Common myeloid progenitor, CD34-positive (primary cell): Measurements from ENCODE around the gene OCRL.

Experiments used
- CTCF ChIA-PET: fragments of 350-600 bp; sonication (Branson Sonifier 250); formaldehyde crosslinking; loops from one replicate; lab custom pipeline; 2021; ENCODE audit warnings: antibody characterized with exemption; lab: Charles Lee
- POLR2A ChIA-PET: fragments of 350-600 bp; sonication (Branson Sonifier 250); formaldehyde crosslinking; loops from one replicate; lab custom pipeline; 2021; ENCODE audit warnings: antibody characterized with exemption; lab: Charles Lee
- DNase-seq, 3 donors: peaks; one replicate each; pipeline versions ENCODE4 v3.0.0 to v3.0.0-alpha.2; 2013
- H3K27ac ChIP-seq, 2 experiments: 1 replicate in 1 of 2; 2 replicates in 1 of 2; pipeline ENCODE4 v1.7.0; 2013; ENCODE audit warnings: inconsistent platforms in 2 of 2, low read length in 2 of 2, mild to moderate bottlenecking in 2 of 2, low read depth in 1 of 2, moderate library complexity in 1 of 2; ENCODE audit not compliant: severe bottlenecking in 2 of 2, insufficient read depth in 1 of 2, poor library complexity in 1 of 2
- H3K27me3 ChIP-seq, 5 experiments: replicated peaks in 2 of 5; 1 replicate in 3 of 5; 2 replicates in 2 of 5; pipeline versions ENCODE4 v1.6.1 to v1.7.0; 2013; ENCODE audit warnings: low read length in 4 of 5, mild to moderate bottlenecking in 2 of 5, moderate library complexity in 2 of 5, inconsistent platforms in 1 of 5; ENCODE audit not compliant: insufficient read depth in 5 of 5, control insufficient read depth in 4 of 5
- H3K36me3 ChIP-seq, 4 experiments: 1 replicate in 2 of 4; 2 replicates in 2 of 4; pipeline versions ENCODE4 v1.6.1 to v1.7.0; 2013; ENCODE audit warnings: low read length in 3 of 4, control low read depth in 1 of 4, mild to moderate bottlenecking in 1 of 4; ENCODE audit not compliant: control insufficient read depth in 4 of 4, insufficient read depth in 4 of 4
- H3K4me1 ChIP-seq, 4 experiments: 1 replicate in 3 of 4; 2 replicates in 1 of 4; pipeline versions ENCODE4 v1.6.1 to v1.7.1; 2013; ENCODE audit warnings: low read length in 3 of 4, mild to moderate bottlenecking in 3 of 4, control low read depth in 1 of 4, inconsistent platforms in 1 of 4, moderate library complexity in 1 of 4; ENCODE audit not compliant: control insufficient read depth in 4 of 4, insufficient read depth in 4 of 4; ENCODE audit errors: control extremely low read depth in 1 of 4
- H3K4me3 ChIP-seq, 7 experiments: 1 replicate in 4 of 7; 2 replicates in 3 of 7; pipeline versions ENCODE4 v1.5.1 to v1.7.0; 2013; ENCODE audit warnings: mild to moderate bottlenecking in 7 of 7, low read length in 6 of 7, moderate library complexity in 6 of 7, inconsistent platforms in 2 of 7, low read depth in 2 of 7, control low read depth in 1 of 7; ENCODE audit not compliant: insufficient read depth in 4 of 7, control insufficient read depth in 1 of 7; ENCODE audit errors: extremely low read depth in 1 of 7
- H3K9me3 ChIP-seq, 5 experiments: 1 replicate in 4 of 5; 2 replicates in 1 of 5; pipeline versions ENCODE4 v1.6.1 to v1.7.1; 2013; ENCODE audit warnings: low read length in 4 of 5, mild to moderate bottlenecking in 2 of 5, inconsistent platforms in 1 of 5, low read depth in 1 of 5, moderate library complexity in 1 of 5; ENCODE audit not compliant: control insufficient read depth in 4 of 5, insufficient read depth in 2 of 5; ENCODE audit errors: control extremely low read depth in 1 of 5
- WGBS: methylation state at CpG from one replicate; pipeline ENCODE4 v1.1.5; 2013; ENCODE audit not compliant: insufficient coverage; 5-methylcytosine and 5-hydroxymethylcytosine counted together

Gene OCRL

DNA sequence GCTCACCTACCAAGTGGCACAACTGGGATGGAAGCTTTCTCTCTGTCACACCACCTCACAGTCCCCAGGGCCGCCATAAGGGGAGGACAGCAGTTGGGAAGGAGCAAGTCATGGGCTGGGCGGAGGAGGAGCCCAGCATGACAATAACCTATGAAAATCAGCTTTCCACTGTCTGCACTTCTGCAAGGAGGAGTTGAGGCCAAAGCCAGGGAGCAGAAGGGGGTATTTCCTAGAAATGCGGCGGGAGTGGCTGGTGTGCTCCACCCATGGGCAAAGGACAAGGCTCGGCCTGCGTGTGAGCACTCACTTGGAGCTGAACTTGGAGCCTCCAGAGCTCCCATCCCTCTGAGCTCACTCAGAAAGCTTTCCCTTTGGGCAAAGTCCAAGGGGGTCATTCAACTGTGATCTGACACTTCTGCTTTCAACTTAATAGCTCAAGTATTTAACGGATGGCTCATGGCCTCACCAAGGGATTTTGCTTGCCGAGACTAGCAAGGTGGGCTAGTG is 96.2 kb downstream of the OCRL start:
- POLR2A ChIA-PET: no interaction called here
- Histone ChIP-seq H3K4me3 (no peak overlapping the region), H3K36me3 (no peaks in the 10 kb centered on the region), H3K27ac (no peak overlapping the region), H3K4me1 (peaks cover 0 to 2% (median 0%) of the 10 kb centered on the region in 4 experiments), H3K9me3 (peaks cover 0 to 2% (median 0%) of the 10 kb centered on the region in 5 experiments), H3K27me3 (no peaks in the 10 kb centered on the region)
- no peak for DNase-seq
- 89% methylated on average over 6 of the region's 8 CpGs for WGBS
- CTCF ChIA-PET: interaction anchor here (0.5 to 4.5 kb wide), 18 partner anchors 9 to 397 kb away, joined by 3 to 47 read pairs (median 5); no protein-coding TSS in a partner anchor

- H3K4me3 ChIP-seq: no peak overlapping the region
- H3K4me1 ChIP-seq: peaks cover 0 to 8% (median 2%) of the 10 kb centered on the region in 4 experiments
- CTCF ChIA-PET: interaction anchor here (1.0 to 4.5 kb wide), 16 partner anchors 10 to 390 kb away, joined by 3 to 47 read pairs (median 6); no protein-coding TSS in a partner anchor
- no peak overlapping the region for H3K27ac ChIP-seq
- H3K9me3 ChIP-seq: peaks cover 0 to 3% (median 0%) of the 10 kb centered on the region in 5 experiments
- POLR2A ChIA-PET: no interaction called here
- 33% methylated on average over 13 of the region's 13 CpGs for WGBS
- no peaks in the 10 kb centered on the region for H3K27me3 ChIP-seq
- DNase-seq: peak; percentile 53 to 76 (median 67)
- no peaks in the 10 kb centered on the region for H3K36me3 ChIP-seq
These were observed 97.4 kb downstream of the OCRL start for GRCh38 chrX:129637217-129638109.

- WGBS: 74% methylated on average over 7 of the region's 8 CpGs
- Histone ChIP-seq H3K9me3 (peaks cover 0 to 3% (median 0%) of the 10 kb centered on the region in 5 experiments), H3K36me3 (no peaks in the 10 kb centered on the region), H3K4me3 (no peak overlapping the region), H3K4me1 (peaks cover 0 to 10% (median 2%) of the 10 kb centered on the region in 4 experiments), H3K27ac (no peak overlapping the region), H3K27me3 (no peaks in the 10 kb centered on the region)
- CTCF ChIA-PET: interaction anchor here (0.6 to 4.5 kb wide), 12 partner anchors 12 to 194 kb away, joined by 3 to 47 read pairs (median 4); no protein-coding TSS in a partner anchor
- POLR2A ChIA-PET: no interaction called here
- no peak for DNase-seq
These were observed 98.9 kb downstream of the OCRL start for GRCh38 chrX:129638917-129639316.

DNA sequence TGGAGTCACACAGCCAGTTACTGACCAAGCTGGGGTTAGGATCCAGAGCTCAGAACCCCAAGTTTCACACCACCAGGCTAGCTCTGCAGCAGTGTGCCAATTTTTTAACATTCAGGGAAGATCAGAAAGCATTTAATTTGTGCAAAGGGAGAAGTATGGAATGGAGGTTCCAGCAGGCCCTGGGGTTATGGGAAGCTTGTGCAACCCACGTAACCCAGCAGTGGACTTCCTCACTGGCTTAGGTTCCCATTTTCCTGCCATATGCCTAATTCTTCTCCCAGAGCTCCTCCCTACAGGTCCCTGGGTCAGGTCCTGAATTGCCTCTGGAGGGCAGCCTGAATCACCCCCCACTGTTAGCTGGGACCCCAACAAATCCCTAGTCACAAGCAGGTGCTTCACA is 100.7 kb downstream of the OCRL start:
- Histone ChIP-seq H3K4me3 (no peak overlapping the region), H3K27me3 (no peaks in the 10 kb centered on the region), H3K9me3 (peaks cover 0 to 3% (median 0%) of the 10 kb centered on the region in 5 experiments), H3K4me1 (peaks cover 0 to 8% (median 2%) of the 10 kb centered on the region in 4 experiments), H3K36me3 (no peaks in the 10 kb centered on the region), H3K27ac (no peak overlapping the region)
- ChIA-PET CTCF (interaction anchor here (1.7 to 4.1 kb wide), 3 partner anchors 38 to 114 kb away, joined by 3 to 11 read pairs (median 8); no protein-coding TSS in a partner anchor), POLR2A (no interaction called here)
- DNase-seq: no peak
- no CpG with 5 or more reads among the region's 1 CpG for WGBS

- DNase-seq: peak in 2 of 3 donors; percentile 39 to 44
- 80% methylated on average over 2 of the region's 3 CpGs for WGBS
- H3K4me1 ChIP-seq: peaks cover 0 to 8% (median 2%) of the 10 kb centered on the region in 4 experiments
- ChIA-PET CTCF (interaction anchor here (1.7 to 4.1 kb wide), 3 partner anchors 37 to 114 kb away, joined by 3 to 11 read pairs (median 8); no protein-coding TSS in a partner anchor), POLR2A (no interaction called here)
- no peaks in the 10 kb centered on the region for H3K36me3 ChIP-seq
- peaks cover 0 to 3% (median 0%) of the 10 kb centered on the region in 5 experiments for H3K9me3 ChIP-seq
- H3K4me3 ChIP-seq: no peak overlapping the region
- no peak overlapping the region for H3K27ac ChIP-seq
- peaks cover 0 to 5% (median 0%) of the 10 kb centered on the region in 5 experiments for H3K27me3 ChIP-seq
These were observed 101.4 kb downstream of the OCRL start for GRCh38 chrX:129641469-129641868.

GRCh38 chrX:129641941-129642340 is 101.9 kb downstream of the OCRL start:
- Histone ChIP-seq H3K27me3 (peaks cover 0 to 5% (median 0%) of the 10 kb centered on the region in 5 experiments), H3K27ac (no peak overlapping the region), H3K4me3 (no peak overlapping the region), H3K36me3 (no peaks in the 10 kb centered on the region), H3K4me1 (peaks cover 0 to 8% (median 2%) of the 10 kb centered on the region in 4 experiments), H3K9me3 (peaks cover 0 to 3% (median 0%) of the 10 kb centered on the region in 5 experiments)
- ChIA-PET POLR2A (no interaction called here), CTCF (interaction anchor here (1.7 to 4.1 kb wide), 3 partner anchors 37 to 113 kb away, joined by 3 to 11 read pairs (median 8); no protein-coding TSS in a partner anchor)
- 51% methylated on average over 3 of the region's 3 CpGs for WGBS
- DNase-seq: peak; percentile 34 to 70 (median 69)
